Body of pancreas (tissue), 4 donors: ENCODE data around the gene RXFP4.

Experiments
- POLR2A ChIP-seq, 3 donors: fragments of 450-650 bp; IDR thresholded peaks; one replicate each; pipeline ENCODE4 v1.6.1; 2016; ENCODE audit warnings: antibody characterized with exemption in 3 of 3, mild to moderate bottlenecking in 2 of 3
- TF ChIP-seq, protein P1 (sequence below), 7 experiments: fragments of 450-650 bp in 4 of 7; fragments of 200-600 bp in 3 of 7; sonication (generic) in 3 of 7; IDR thresholded peaks; one replicate each; pipeline ENCODE4 v1.5.1; 2016 to 2019; ENCODE audit warnings: antibody characterized with exemption in 7 of 7

DNA sequence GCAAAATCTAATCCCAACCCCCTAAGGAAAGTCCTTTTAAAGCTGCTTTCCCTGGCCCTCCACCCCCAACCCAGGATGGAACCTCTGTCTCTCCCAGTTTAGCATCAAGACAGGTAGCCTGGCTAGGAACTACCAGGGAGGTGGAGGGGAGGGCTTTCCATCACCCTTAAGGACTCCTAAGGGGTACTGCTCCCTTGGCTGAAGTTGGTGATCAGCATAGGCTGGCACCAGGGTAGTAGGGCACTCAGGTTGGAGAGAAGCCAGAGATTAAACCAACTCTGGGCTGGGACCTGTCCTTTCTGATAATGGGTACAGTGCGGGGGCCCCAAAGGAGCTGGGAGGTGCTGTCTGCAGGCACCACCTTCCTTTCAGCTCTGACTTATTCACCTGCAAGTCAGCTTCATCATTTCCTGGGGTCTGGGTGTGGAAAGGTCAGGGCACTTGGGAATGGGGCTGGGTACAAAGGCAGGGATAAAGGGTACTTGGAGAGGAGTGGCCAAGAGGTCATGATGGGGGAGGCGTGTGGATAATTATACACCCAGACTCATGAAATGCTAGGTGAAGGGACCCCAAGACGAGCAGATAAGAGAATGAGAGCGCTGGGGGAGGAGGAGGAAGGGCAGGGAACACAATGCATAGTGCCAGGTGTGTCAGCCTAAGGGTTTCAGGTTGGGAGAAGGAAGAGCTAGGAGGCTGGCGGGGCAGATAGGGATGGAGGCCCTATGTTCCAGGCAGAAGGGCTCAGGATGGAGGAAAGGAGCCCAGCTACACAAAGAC, 35.7 kb downstream of the RXFP4 start:
- TF ChIP-seq, protein P1, sequence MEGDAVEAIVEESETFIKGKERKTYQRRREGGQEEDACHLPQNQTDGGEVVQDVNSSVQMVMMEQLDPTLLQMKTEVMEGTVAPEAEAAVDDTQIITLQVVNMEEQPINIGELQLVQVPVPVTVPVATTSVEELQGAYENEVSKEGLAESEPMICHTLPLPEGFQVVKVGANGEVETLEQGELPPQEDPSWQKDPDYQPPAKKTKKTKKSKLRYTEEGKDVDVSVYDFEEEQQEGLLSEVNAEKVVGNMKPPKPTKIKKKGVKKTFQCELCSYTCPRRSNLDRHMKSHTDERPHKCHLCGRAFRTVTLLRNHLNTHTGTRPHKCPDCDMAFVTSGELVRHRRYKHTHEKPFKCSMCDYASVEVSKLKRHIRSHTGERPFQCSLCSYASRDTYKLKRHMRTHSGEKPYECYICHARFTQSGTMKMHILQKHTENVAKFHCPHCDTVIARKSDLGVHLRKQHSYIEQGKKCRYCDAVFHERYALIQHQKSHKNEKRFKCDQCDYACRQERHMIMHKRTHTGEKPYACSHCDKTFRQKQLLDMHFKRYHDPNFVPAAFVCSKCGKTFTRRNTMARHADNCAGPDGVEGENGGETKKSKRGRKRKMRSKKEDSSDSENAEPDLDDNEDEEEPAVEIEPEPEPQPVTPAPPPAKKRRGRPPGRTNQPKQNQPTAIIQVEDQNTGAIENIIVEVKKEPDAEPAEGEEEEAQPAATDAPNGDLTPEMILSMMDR (IDR thresholded peaks at IDR 0.05), result no peak
- no peak for TF ChIP-seq POLR2A (IDR thresholded peaks at IDR 0.05)
